GM12872 (cell line): ENCODE data around the gene DRG2.
A peak's percentile ranks its signal among the peaks of the same experiment; 100 is the strongest.

ENCODE experiments used
- TF ChIP-seq, protein P1 (sequence below): IDR thresholded peaks from 3 replicates; pipeline ENCODE4 v1.5.1; 2011; ENCODE audit warnings: low read depth, mild to moderate bottlenecking, low read length, moderate library complexity; ENCODE audit not compliant: insufficient read depth

The DRG2 gene

DNA sequence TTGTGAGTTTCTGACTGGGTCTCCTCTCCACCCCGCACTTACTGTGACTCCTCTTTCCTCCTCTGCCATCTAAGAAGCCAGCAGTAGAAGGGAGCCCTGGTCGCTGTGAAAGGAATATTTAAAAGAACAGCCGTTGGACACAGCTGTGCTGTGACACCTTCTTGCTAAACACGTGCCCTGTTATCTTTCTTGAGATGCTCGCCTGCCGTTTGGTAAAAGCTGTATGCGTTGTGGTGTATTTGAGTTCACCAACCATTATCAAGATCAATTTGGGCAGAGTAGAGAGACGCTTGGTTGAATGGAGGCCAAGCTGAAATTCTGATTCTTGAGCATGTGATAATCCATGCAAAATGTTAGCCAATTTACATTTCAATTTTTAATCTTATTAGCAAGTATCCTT is 44.8 kb upstream of the DRG2 start:
- TF ChIP-seq, protein P1, sequence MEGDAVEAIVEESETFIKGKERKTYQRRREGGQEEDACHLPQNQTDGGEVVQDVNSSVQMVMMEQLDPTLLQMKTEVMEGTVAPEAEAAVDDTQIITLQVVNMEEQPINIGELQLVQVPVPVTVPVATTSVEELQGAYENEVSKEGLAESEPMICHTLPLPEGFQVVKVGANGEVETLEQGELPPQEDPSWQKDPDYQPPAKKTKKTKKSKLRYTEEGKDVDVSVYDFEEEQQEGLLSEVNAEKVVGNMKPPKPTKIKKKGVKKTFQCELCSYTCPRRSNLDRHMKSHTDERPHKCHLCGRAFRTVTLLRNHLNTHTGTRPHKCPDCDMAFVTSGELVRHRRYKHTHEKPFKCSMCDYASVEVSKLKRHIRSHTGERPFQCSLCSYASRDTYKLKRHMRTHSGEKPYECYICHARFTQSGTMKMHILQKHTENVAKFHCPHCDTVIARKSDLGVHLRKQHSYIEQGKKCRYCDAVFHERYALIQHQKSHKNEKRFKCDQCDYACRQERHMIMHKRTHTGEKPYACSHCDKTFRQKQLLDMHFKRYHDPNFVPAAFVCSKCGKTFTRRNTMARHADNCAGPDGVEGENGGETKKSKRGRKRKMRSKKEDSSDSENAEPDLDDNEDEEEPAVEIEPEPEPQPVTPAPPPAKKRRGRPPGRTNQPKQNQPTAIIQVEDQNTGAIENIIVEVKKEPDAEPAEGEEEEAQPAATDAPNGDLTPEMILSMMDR = no peak

DNA sequence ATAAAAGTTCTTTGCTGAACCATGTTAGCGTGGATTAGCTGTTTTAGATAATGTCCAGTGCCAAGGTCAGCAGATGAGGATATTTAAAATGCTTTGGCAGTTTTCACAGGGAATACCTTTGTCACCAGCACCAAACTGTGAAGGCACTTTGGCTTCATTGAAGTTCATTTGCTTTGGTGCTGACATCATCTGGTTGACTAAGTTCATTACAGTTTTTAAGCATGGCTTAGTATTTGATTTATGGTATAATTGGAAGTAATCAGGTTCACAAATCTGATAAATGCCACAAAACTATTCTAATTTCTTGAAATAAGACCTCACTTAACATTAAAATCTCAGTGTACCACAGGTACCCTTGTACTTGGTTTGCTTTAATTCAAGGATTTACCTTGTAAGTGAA is 44.3 kb upstream of the DRG2 start:
- TF ChIP-seq, protein P1 = peak; percentile 27; the same call in 1 of the 3 replicates

DNA sequence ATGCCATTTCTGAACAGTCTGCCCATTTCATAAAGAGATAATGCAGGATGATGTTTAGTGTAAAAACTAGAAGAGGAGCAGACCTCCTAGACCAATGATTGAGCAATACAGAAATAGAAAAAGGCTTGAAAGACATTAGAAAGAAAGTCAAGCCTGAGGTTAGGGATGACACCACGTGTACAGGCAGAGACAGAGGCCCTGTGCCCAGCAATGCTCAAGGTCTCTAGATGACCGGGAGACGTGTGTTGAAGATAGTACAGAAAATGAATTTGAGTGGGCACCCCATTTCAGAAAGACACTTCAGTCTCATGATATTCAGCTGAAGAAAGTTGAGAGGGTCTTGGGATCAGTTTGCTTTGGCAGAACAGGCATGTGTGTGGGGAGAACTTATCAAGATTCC is 43.1 kb upstream of the DRG2 start:
- TF ChIP-seq, protein P1 = no peak

DNA sequence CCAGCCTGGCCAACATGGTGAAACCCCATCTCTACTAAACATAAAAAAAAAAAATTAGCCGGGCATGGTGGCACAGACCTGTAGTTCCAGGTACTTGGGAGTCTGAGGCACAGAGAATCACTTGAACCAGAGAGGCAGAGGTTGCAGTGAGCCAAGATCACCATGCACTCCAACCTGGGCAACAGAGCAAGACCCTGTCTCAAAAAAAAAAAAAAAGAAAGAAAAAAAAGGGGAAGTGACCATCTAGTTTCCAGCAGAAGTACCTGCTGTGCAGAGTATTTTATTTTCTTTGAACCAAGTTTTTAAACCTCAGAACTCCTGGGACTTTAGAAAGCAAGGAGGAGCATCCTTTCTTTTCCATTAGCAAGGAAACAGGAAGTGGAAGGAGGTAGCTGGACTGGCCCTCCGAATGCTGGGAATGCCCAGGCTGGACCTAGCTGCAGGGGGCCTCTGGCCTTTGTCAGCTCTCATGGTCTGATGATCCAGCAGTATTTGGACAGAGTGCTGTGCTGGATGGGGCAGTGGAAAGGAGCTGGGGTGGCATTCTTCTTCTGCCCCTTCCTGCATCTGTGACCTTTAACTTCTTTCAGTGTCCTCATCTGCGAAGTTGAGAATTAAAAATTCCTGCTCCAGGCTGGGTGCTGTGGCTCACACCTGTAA is 41.9 kb upstream of the DRG2 start:
- TF ChIP-seq, protein P1 = no peak

DNA sequence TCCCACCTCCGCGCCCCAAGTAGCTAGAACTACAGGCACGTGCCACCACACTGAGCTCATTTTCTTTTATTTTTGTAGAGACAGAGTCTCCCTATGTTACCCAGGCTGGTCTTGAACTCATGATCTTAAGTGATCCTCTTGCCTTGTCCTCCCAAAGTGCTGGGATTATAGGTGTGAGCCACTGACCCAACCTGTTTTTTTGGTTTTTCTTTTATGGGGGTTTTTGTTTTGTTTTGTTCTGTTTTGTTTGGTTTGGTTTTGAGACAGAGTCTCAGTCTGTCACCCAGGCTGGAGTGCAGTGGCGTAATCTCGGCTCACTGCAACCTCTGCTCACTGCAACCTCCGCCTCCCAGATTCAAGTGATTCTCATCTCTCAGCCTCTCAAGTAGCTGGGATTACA is 32.2 kb upstream of the DRG2 start:
- TF ChIP-seq, protein P1 = no peak

DNA sequence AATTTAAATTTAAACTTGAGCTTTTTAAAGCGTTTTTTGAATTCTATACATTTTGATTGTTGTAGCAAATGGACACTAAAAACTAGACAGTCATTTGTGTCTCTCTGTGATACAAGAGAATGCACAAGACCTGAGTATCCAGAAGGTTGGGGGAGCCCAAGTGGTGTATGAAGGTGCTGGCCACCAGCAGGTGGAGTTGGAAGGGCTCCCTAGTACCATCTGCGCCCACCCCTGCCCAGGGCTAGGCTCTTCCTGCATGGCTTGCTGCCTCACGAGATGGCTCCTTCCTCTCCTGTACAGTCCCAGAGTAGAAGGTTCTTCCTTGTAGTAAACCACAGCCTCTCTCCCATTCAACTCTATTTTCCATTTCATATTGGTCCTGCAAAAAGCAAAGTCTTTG is 31.5 kb upstream of the DRG2 start:
- TF ChIP-seq, protein P1 = 0 out of 3 replicates have a peak, but pooled peaks have one; percentile 8

DNA sequence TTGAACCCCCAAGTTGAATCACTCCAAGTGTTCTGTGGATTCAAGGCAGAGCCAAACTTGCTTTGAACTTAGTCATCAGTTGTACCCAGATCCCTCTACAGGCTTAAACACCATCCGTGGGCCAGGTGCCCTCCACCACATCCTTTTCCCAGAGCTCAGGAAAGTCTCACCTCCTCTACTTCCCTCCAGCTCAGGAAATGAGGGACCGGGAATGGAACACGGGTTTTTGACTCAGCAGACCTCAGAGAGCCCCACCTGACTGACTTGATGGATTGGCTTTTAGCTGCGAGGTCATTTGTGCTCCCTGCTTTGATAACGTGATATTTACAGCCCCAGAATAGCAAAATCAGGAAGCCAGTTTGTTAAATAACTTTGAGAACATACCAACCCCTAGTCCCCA is 28.5 kb upstream of the DRG2 start:
- TF ChIP-seq, protein P1 = no peak
